ENCODE results near the gene PYROXD2.

PYROXD2 gene

DNA sequence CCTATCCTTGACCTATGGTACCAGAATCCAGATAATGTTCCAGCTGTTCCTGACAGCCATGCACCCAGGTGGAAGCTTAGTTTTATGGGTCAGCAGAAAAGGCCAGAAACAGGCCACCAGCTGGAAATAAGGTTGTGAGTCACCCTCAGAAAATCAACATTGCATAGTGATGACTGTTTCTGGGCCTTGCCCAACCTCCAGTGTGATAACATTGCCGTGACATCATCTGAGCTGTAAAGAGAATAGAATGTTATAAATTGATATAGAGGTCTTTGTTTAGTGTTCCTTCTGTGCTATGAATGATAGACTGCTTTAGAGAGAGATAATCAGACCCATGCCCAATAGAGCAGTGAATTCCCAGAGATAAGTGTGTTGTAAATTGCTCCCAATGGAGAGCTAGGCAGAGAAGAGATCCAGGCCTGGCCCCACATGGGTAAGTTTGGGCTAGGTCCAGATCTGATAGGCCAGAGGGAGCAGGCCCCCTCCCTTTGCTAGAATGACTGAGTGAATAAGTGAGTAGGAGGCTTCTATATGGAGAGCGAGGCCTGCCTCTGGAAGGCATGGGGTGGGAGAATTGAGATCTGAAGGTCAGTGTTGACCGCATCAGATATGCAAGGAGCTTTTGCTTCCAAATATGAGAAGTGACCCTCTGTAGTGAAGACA, 46.0 kb upstream of the PYROXD2 start:
- no peak for DNase-seq (ENCODE audit: low spot score)
- no peak overlapping the region for H3K27ac ChIP-seq (ENCODE audit: poor library complexity, severe bottlenecking)

DNA sequence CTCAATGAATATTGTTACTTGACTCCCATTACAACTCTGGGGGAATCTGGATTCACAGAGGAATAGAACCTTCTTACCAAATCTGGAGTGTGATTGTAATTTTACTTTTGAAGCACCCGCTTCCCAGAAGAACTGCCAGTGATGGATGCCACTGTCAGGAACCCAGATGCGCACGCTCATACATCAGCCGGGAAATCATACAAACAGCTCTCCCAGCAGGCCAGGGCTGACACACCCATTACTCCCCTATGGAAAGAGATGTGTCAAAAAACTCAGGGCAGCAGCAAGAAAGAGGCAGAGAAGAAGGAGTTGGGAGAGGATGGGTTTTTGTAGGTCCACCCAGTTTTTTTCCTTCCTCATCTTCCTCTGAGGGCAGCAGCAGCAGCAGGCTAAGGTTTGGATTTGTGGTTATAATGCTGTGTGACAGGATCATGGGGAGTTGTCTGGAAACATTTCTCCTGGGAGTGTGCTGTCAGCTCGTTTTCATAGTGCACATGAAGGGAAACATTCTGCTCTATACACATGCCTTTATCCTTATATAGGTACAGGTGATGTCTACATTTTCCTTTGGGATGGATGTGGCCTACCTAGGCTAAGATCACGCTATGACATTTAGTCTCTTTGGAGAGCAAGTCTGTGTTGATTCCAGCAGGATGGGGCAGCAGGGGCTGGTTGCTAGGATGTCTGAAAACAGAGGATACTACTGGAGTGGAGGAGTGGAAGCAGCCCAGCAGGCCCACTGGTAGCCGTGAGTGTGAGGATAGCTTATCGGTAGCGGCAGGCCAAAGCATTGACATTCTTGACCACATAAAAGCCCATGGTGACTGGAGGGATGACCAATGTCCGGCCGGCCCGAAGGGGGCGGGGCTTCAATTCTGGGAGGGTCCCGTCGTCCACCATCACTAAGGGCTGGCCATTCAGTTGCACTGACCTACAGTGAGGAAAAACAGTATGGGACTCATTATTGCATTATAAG, 44.1 kb upstream of the PYROXD2 start:
- no peak for ATAC-seq (ENCODE audit: low read depth)
- no peak overlapping the region for H3K27ac ChIP-seq (ENCODE audit: poor library complexity, severe bottlenecking)
- no peaks in the 10 kb centered on the region for H3K9me3 ChIP-seq (ENCODE audit: severe bottlenecking)
- H3K36me3 ChIP-seq (ENCODE audit: low read depth) = no peaks in the 10 kb centered on the region
- no peak for DNase-seq (ENCODE audit: low spot score)
- H3K4me3 ChIP-seq (ENCODE audit: severe bottlenecking) = no peak overlapping the region
- peaks cover 7% of the 10 kb centered on the region for H3K4me1 ChIP-seq (ENCODE audit: insufficient read depth, poor library complexity, severe bottlenecking)
- no peaks in the 10 kb centered on the region for H3K27me3 ChIP-seq (ENCODE audit: insufficient read depth, poor library complexity, severe bottlenecking)
- TF ChIP-seq, protein P1, sequence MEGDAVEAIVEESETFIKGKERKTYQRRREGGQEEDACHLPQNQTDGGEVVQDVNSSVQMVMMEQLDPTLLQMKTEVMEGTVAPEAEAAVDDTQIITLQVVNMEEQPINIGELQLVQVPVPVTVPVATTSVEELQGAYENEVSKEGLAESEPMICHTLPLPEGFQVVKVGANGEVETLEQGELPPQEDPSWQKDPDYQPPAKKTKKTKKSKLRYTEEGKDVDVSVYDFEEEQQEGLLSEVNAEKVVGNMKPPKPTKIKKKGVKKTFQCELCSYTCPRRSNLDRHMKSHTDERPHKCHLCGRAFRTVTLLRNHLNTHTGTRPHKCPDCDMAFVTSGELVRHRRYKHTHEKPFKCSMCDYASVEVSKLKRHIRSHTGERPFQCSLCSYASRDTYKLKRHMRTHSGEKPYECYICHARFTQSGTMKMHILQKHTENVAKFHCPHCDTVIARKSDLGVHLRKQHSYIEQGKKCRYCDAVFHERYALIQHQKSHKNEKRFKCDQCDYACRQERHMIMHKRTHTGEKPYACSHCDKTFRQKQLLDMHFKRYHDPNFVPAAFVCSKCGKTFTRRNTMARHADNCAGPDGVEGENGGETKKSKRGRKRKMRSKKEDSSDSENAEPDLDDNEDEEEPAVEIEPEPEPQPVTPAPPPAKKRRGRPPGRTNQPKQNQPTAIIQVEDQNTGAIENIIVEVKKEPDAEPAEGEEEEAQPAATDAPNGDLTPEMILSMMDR (IDR thresholded peaks at IDR 0.05; ENCODE audit: poor library complexity, severe bottlenecking) = no peak

More for the DNA sequence above, 46.0 kb upstream of the PYROXD2 start:
- Histone ChIP-seq H3K4me3 (ENCODE audit: severe bottlenecking) (no peak overlapping the region), H3K4me1 (ENCODE audit: insufficient read depth, poor library complexity, severe bottlenecking) (peaks cover 7% of the 10 kb centered on the region), H3K27me3 (ENCODE audit: insufficient read depth, poor library complexity, severe bottlenecking) (no peaks in the 10 kb centered on the region), H3K36me3 (ENCODE audit: low read depth) (no peaks in the 10 kb centered on the region), H3K9me3 (ENCODE audit: severe bottlenecking) (no peaks in the 10 kb centered on the region)
- TF ChIP-seq, protein P1 (IDR thresholded peaks at IDR 0.05; ENCODE audit: poor library complexity, severe bottlenecking) = no peak
- ATAC-seq (ENCODE audit: low read depth) = peak; percentile 93

DNA sequence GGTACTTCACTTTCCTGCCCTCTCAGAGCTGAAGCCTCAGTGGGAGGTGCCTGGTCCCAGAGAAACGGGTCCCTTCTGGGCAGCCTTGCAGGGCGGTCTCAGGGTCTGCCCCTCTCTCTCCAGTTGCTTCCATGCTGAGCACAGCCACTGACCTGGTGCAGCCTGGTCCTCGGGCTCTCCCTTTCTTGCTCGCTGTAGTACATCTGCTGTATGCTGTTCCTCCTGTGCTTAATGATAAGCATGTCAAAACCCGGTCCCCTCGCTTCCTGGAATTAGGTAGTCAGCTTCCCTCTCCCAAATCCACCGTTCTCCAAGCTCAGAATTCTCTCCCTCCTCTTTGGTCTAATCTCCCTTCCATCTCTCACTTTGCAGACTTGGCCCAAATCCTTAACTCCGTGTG, 42.7 kb upstream of the PYROXD2 start:
- ATAC-seq (ENCODE audit: low read depth) = no peak
- H3K27me3 ChIP-seq (ENCODE audit: insufficient read depth, poor library complexity, severe bottlenecking) = no peaks in the 10 kb centered on the region
- TF ChIP-seq, protein P1 (IDR thresholded peaks at IDR 0.05; ENCODE audit: poor library complexity, severe bottlenecking) = no peak

DNA sequence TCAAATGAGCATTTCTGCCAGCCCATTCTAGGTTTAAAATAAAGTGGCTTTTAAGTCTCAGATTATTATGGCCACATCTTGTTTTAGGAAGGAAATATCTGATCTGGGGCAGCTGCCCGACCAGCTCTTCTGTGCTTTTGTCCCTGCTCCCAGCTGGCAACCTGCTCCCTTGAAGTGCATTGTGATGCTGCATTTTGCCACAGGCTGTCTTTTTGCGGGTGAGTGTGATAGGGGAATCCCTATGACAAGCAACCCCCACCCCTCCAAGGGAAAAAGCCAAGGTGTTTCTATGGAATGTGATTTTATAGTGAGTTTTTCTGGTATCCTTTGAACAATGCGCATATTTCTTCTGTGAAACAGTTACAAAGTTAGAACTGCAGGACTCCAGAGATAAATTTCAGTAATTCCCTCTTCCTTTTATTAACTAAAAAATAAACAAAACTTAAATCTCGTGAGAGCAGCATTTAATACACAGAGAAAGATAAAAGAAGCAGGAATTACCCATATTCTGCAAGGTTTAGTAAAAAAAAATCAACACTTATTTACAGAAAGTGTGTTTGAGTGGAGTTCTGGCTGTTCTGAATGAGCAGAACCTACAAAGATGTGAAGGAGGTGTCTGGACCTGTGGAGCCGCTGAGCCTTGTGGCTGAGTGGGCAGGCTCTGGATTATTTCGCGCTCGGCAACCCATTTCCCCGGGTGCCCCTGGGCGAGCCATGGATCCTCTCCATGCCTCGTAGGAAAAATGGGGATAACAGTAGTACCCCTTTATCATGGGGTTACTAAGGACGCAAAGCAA, 41.9 kb upstream of the PYROXD2 start:
- H3K27me3 ChIP-seq (ENCODE audit: insufficient read depth, poor library complexity, severe bottlenecking) = no peaks in the 10 kb centered on the region
- H3K9me3 ChIP-seq (ENCODE audit: severe bottlenecking) = no peaks in the 10 kb centered on the region
- H3K27ac ChIP-seq (ENCODE audit: poor library complexity, severe bottlenecking) = no peak overlapping the region
- no peak overlapping the region for H3K4me3 ChIP-seq (ENCODE audit: severe bottlenecking)
- TF ChIP-seq, protein P1 (IDR thresholded peaks at IDR 0.05; ENCODE audit: poor library complexity, severe bottlenecking) = no peak
- H3K36me3 ChIP-seq (ENCODE audit: low read depth) = no peaks in the 10 kb centered on the region
- no peak for DNase-seq (ENCODE audit: low spot score)
- peaks cover 7% of the 10 kb centered on the region for H3K4me1 ChIP-seq (ENCODE audit: insufficient read depth, poor library complexity, severe bottlenecking)
- ATAC-seq (ENCODE audit: low read depth) = no peak

More for the DNA sequence above, 42.7 kb upstream of the PYROXD2 start:
- Histone ChIP-seq H3K9me3 (ENCODE audit: severe bottlenecking) (no peaks in the 10 kb centered on the region), H3K36me3 (ENCODE audit: low read depth) (no peaks in the 10 kb centered on the region), H3K27ac (ENCODE audit: poor library complexity, severe bottlenecking) (no peak overlapping the region), H3K4me3 (ENCODE audit: severe bottlenecking) (no peak overlapping the region), H3K4me1 (ENCODE audit: insufficient read depth, poor library complexity, severe bottlenecking) (peaks cover 7% of the 10 kb centered on the region)
- no peak for DNase-seq (ENCODE audit: low spot score)
